Common myeloid progenitor, CD34-positive (primary cell): Measurements from ENCODE around the gene SMPD4.
"Not testable (repeated sequence)": the region's sequence is repeated elsewhere in the genome, so short reads cannot be mapped to it uniquely, and the experiment has no call there.

Source experiments
- CTCF ChIA-PET: fragments of 350-600 bp; sonication (Branson Sonifier 250); formaldehyde crosslinking; loops from one replicate; lab custom pipeline; 2021; ENCODE audit warnings: antibody characterized with exemption; lab: Charles Lee
- POLR2A ChIA-PET: fragments of 350-600 bp; sonication (Branson Sonifier 250); formaldehyde crosslinking; loops from one replicate; lab custom pipeline; 2021; ENCODE audit warnings: antibody characterized with exemption; lab: Charles Lee
- DNase-seq, 3 donors: peaks; one replicate each; pipeline versions ENCODE4 v3.0.0 to v3.0.0-alpha.2; 2013
- H3K27ac ChIP-seq, 2 experiments: 1 replicate in 1 of 2; 2 replicates in 1 of 2; pipeline ENCODE4 v1.7.0; 2013; ENCODE audit warnings: inconsistent platforms in 2 of 2, low read length in 2 of 2, mild to moderate bottlenecking in 2 of 2, low read depth in 1 of 2, moderate library complexity in 1 of 2; ENCODE audit not compliant: severe bottlenecking in 2 of 2, insufficient read depth in 1 of 2, poor library complexity in 1 of 2
- H3K27me3 ChIP-seq, 5 experiments: replicated peaks in 2 of 5; 1 replicate in 3 of 5; 2 replicates in 2 of 5; pipeline versions ENCODE4 v1.6.1 to v1.7.0; 2013; ENCODE audit warnings: low read length in 4 of 5, mild to moderate bottlenecking in 2 of 5, moderate library complexity in 2 of 5, inconsistent platforms in 1 of 5; ENCODE audit not compliant: insufficient read depth in 5 of 5, control insufficient read depth in 4 of 5
- H3K36me3 ChIP-seq, 4 experiments: 1 replicate in 2 of 4; 2 replicates in 2 of 4; pipeline versions ENCODE4 v1.6.1 to v1.7.0; 2013; ENCODE audit warnings: low read length in 3 of 4, control low read depth in 1 of 4, mild to moderate bottlenecking in 1 of 4; ENCODE audit not compliant: control insufficient read depth in 4 of 4, insufficient read depth in 4 of 4
- H3K4me1 ChIP-seq, 4 experiments: 1 replicate in 3 of 4; 2 replicates in 1 of 4; pipeline versions ENCODE4 v1.6.1 to v1.7.1; 2013; ENCODE audit warnings: low read length in 3 of 4, mild to moderate bottlenecking in 3 of 4, control low read depth in 1 of 4, inconsistent platforms in 1 of 4, moderate library complexity in 1 of 4; ENCODE audit not compliant: control insufficient read depth in 4 of 4, insufficient read depth in 4 of 4; ENCODE audit errors: control extremely low read depth in 1 of 4
- H3K4me3 ChIP-seq, 7 experiments: 1 replicate in 4 of 7; 2 replicates in 3 of 7; pipeline versions ENCODE4 v1.5.1 to v1.7.0; 2013; ENCODE audit warnings: mild to moderate bottlenecking in 7 of 7, low read length in 6 of 7, moderate library complexity in 6 of 7, inconsistent platforms in 2 of 7, low read depth in 2 of 7, control low read depth in 1 of 7; ENCODE audit not compliant: insufficient read depth in 4 of 7, control insufficient read depth in 1 of 7; ENCODE audit errors: extremely low read depth in 1 of 7
- H3K9me3 ChIP-seq, 5 experiments: 1 replicate in 4 of 5; 2 replicates in 1 of 5; pipeline versions ENCODE4 v1.6.1 to v1.7.1; 2013; ENCODE audit warnings: low read length in 4 of 5, mild to moderate bottlenecking in 2 of 5, inconsistent platforms in 1 of 5, low read depth in 1 of 5, moderate library complexity in 1 of 5; ENCODE audit not compliant: control insufficient read depth in 4 of 5, insufficient read depth in 2 of 5; ENCODE audit errors: control extremely low read depth in 1 of 5
- WGBS: methylation state at CpG from one replicate; pipeline ENCODE4 v1.1.5; 2013; ENCODE audit not compliant: insufficient coverage; 5-methylcytosine and 5-hydroxymethylcytosine counted together

Gene SMPD4

GRCh38 chr2:130154423-130154770, 27.0 kb downstream of the SMPD4 start:
- CTCF ChIA-PET, result interaction anchor here (2.0 kb wide), 1 partner anchor 178 kb away, joined by 6 read pairs; no protein-coding TSS in a partner anchor
- POLR2A ChIA-PET, H3K9me3 ChIP-seq, DNase-seq, H3K27ac ChIP-seq, H3K27me3 ChIP-seq, H3K4me3 ChIP-seq, H3K4me1 ChIP-seq: not testable (repeated sequence)
- peaks cover 0 to 41% (median 8%) of the 10 kb centered on the region in 4 experiments for H3K36me3 ChIP-seq
- WGBS, result 96% methylated on average over 4 of the region's 8 CpGs

- H3K4me1 ChIP-seq, DNase-seq, H3K27me3 ChIP-seq, H3K4me3 ChIP-seq, H3K27ac ChIP-seq, H3K9me3 ChIP-seq, CTCF ChIA-PET, POLR2A ChIA-PET: not testable (repeated sequence)
- 97% methylated on average over 8 of the region's 23 CpGs for WGBS
- peaks cover 0 to 39% (median 8%) of the 10 kb centered on the region in 4 experiments for H3K36me3 ChIP-seq
Observed at GRCh38 chr2:130153721-130154422, 27.5 kb downstream of the SMPD4 start.

GRCh38 chr2:130152816-130153595, 28.4 kb downstream of the SMPD4 start:
- DNase-seq, result no peak
- Histone ChIP-seq H3K4me1 (peaks cover 0 to 2% (median 0%) of the 10 kb centered on the region in 4 experiments), H3K27me3 (no peaks in the 10 kb centered on the region), H3K9me3 (no peaks in the 10 kb centered on the region), H3K4me3 (no peak overlapping the region), H3K36me3 (peaks cover 0 to 37% (median 8%) of the 10 kb centered on the region in 4 experiments), H3K27ac (no peak overlapping the region)
- 97% methylated on average over 17 of the region's 25 CpGs for WGBS
- CTCF ChIA-PET, result no interaction called here
- POLR2A ChIA-PET, result no interaction called here

GRCh38 chr2:130152136-130152815, 29.1 kb downstream of the SMPD4 start:
- POLR2A ChIA-PET, H3K9me3 ChIP-seq, CTCF ChIA-PET, H3K4me1 ChIP-seq, H3K27me3 ChIP-seq, DNase-seq, H3K4me3 ChIP-seq, H3K27ac ChIP-seq: not testable (repeated sequence)
- H3K36me3 ChIP-seq, result peaks cover 0 to 37% (median 8%) of the 10 kb centered on the region in 4 experiments
- WGBS, result 93% methylated on average over 12 of the region's 27 CpGs

GRCh38 chr2:130151145-130151512, 30.3 kb downstream of the SMPD4 start:
- H3K36me3 ChIP-seq, result peaks cover 0 to 37% (median 8%) of the 10 kb centered on the region in 4 experiments
- POLR2A ChIA-PET, DNase-seq, H3K9me3 ChIP-seq, H3K4me1 ChIP-seq, H3K27ac ChIP-seq, H3K4me3 ChIP-seq, CTCF ChIA-PET, H3K27me3 ChIP-seq: not testable (repeated sequence)
- 100% methylated on average over 1 of the region's 5 CpGs for WGBS

- H3K4me3 ChIP-seq, result no peak overlapping the region
- no peaks in the 10 kb centered on the region for H3K9me3 ChIP-seq
- peaks cover 0 to 14% (median 0%) of the 10 kb centered on the region in 5 experiments for H3K27me3 ChIP-seq
- H3K27ac ChIP-seq, result no peak overlapping the region
- no peaks in the 10 kb centered on the region for H3K4me1 ChIP-seq
- DNase-seq, result no peak
- CTCF ChIA-PET, result no interaction called here
- H3K36me3 ChIP-seq, result peaks cover 0 to 35% (median 7%) of the 10 kb centered on the region in 4 experiments
- POLR2A ChIA-PET, result interaction anchor here (0.5 kb wide), 1 partner anchor 192 kb away, joined by 3 read pairs; the partner anchor contains the start of gene IMP4
- 96% methylated on average over 18 of the region's 23 CpGs for WGBS
Observed at GRCh38 chr2:130150181-130151144, 30.9 kb downstream of the SMPD4 start.
